Activated gamma-delta T cell treated with Interleukin-2 at 50 U/mL for 16 hours (primary cell): ENCODE data around the gene ELF5.

ENCODE experiments used
- DNase-seq: peaks from one replicate; pipeline ENCODE4 v3.0.0-alpha.2; 2020

The ELF5 gene

DNA sequence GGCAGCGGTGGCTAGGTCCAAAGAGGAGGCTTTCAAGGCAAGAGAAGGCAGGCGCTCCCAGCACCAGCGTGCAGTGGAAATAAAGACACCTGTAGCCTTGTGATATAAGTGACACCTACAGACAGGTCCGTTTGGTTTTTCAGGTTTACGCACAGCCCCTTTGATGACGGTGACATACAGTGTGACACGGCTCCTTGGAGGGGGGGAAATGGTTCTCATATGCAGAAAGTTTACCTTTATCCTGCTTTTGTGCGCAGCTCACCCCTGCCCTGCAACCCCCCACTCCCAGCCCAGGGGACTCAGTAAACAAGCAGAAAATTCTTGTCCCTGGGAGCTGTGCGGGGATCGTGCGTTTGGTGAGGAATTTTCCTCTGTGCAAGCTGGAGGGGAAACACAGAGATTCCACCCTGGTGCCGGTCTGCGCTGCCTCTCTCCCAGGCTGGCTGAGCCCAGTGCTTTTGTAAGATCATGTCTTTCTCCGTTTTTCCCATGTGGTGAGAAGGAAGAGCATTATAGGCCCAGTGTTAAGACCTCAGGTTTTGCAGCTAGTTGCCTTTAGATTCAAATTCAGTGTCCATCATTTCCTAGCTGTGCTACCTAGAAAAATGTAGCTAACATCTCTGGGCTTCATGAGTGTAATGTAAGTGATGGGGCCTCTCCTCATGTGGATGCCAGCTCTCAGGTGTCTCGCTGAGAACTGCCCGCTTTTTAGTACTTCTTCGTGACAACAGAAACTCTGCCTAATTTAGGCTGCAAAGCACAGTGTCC is at the start of gene ELF5:
TSS of gene ELF5 (minus strand) at position 113 of the 768 bp plus-strand sequence. CDS start 8,045 bp downstream, outside the sequence.
- no peak for DNase-seq

DNA sequence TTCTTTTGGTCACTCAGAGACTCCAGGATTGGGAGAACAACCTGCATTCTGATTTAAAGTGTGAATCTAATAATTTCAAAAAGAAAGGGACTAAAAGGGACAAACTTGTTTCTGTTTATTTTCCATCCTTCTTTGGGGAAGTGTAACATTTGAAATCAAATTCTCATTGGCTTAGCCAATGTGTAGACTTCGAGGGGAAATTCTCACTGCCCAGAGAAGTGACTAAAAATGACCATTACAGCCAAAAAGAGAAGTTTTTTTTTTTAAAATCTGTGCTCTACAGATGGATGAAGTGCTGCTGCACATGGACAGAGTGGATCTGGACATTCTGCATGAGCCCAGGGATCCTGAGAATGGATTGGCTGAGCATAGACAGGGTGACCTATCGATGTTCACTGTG is 49.4 kb upstream of the ELF5 start:
- no peak for DNase-seq

DNA sequence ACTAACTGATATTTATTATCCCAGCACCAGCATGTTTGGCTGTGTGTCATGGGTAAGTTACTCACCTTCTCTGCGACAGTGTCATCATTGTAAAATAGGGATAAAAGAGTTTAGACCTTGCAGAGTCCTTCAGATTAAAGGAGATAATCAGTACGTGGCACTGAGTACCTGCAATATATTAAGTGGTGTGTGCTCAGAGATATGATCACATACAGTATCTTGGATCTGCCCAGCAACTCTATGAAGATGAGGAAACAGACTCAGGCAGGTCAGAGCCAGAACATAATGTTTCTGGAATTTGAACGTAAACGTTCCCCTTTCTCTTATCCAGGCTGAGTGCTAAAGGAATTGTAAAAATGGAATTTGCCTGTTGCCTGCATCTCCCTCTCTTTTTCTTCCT is 46.9 kb upstream of the ELF5 start:
- DNase-seq, result no peak

DNA sequence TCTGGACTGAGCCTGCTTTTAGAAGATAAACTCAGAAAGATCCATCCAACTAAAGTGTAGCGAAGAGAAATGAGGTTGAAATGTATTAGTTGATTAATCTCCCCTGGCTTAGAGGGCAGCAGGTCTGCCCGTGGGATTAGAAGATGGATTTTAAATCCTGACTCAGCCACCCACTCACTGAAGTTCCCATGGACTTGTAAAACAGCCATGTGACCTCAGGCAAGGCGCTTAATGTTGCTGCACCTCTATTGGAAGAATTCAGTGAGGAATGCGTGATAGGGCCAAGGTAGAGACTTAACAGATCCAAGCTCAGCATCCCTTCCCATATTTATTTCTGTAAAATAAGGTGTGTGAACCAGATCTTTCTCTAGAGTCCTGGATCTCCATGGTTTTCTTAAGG is 45.1 kb upstream of the ELF5 start:
- DNase-seq, result no peak

DNA sequence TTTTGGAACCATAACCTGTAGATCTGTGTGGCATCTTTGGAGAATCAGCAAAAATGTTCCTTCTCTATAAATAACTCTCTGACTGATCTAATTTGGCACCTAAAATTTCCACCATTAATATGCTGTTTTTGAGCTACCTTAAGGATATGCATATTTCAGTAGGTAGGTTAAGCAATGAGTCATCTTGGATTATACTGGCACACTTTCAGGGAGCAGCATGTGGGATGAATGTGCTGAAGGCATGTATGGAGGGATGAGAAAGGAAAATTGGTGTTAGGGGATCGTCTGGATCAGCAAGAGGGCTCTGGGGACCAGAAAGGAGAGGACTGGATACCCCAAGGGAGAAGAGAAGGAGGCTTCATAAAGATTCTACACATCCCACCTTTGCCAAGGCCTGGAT is 44.6 kb upstream of the ELF5 start:
- DNase-seq, result no peak

DNA sequence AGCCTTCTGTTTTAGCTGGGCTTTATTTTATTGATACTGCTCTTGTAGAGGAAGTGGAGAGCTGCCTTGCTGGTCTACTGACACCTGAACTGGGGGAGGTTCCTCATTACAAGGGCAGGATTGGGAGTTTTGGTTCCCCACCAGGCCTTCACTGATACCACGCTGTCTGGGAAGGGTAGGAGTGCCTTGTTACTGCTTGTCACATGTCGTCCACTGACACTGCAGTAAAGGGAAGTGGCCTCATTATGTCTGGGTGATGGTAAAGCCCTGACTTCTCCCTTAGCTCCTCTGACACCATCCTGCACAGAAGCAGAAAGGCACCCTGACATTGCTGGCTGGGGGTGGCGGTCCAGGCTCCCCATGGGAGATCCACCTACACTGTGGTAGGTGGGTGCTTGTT is 38.7 kb upstream of the ELF5 start:
- no peak for DNase-seq

DNA sequence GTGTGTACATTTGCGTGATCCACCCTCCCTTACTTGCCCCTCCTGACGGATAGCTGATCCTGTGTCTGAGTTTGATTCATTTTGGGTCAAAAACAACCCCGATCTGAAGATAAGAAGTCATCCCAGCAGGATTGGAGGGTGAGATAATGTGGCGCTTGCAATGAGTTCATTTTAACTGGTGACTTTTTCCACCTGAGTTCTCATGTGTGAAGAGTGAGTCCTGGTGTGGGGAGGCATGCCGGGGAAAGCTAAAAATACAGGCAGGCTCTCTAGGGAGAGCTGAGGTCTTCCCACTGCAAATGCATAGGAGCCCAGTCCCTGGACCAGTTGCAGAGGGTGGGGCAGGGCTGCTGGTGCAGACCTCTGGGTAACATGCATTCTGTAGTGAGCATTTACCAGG is 35.7 kb upstream of the ELF5 start:
- no peak for DNase-seq

DNA sequence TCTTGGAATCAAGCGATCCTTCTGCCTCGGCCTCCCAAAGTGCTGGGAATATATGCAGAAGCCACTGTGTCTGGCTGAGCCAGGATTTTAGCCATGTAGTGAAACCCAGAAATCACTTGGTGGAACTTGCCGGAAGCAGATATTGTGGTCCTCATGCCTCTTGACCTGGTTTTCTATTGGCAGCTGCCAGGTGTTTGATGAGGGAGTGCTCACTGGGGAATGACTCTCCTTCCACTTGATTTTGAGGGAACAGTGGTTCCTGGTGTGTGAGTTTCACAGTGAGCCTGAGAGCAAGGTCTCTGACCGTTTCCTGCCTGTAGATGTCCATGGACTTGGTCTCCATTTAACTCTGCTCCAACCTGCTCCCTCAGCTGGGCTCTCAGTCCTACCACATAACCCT is 34.7 kb upstream of the ELF5 start:
- DNase-seq, result no peak

DNA sequence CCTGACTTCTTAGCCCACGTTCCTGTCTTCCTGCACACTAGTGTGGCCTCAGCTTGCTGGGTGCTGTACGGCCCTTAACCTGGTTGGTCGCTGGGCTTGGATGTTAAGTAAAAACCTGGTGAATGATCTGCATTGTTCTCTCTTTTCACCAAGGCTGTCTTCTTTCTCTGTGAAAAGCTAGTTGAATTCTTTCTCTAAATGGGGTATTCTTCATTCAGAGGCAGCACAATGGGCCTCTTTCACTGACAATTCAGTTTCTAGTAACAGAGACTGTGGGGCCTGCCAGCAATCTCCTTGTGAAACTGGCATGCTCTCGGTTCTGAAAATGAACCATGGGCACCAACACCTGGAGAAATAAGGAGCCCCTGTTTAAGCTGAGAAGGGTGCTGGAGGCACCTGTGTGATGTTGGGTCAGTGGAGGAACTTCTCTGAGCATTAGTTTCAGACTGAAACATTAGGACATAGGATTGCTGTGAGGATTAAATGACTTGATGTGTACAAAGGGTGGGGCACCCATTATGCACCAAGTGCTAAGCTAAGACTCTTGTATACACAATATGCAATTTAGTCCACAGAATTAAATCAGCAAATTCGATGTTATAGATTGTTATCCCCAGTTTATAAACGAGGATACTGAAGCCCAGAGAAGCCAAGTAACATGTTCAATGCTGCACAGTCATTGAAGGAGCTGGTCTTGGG is 33.1 kb upstream of the ELF5 start:
- no peak for DNase-seq

DNA sequence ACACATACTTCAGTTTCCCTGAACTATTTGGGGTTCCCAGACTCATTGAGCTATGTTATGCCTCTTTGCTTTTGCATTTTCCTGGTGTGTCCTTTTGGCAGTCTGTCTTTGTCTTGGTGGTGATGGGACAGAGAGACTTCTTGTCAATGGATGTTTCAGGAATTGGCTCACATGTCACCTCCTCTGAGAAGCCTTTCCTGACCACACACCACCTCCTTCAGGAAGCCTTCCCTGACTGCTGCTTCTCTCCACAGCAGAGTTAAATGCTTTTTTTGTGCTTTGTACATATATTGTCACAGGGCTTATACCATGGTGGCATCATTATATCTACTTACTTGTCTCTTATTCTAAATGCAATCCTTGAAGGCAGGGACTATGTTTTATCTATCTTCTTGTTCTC is 28.5 kb upstream of the ELF5 start:
- DNase-seq, result no peak

DNA sequence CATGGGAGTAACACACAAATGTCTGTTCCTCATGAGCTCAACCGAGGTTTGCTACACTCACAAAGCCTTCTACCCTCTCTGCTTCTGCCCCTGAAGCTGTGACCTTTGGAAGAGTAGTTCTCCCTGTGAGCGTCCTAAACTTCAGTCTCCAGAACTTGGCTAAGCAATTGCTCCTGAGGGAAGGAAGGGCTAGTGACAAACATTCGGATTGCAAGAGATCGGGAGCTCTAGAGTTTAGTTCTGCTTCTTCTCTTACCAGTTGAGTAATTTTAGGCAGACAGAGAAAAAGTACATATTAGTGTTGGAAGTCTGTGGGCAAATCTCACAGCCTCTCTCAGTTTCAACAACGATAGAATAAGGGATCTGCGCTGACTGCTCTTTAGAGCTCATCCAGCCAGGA is 27.3 kb upstream of the ELF5 start:
- no peak for DNase-seq

DNA sequence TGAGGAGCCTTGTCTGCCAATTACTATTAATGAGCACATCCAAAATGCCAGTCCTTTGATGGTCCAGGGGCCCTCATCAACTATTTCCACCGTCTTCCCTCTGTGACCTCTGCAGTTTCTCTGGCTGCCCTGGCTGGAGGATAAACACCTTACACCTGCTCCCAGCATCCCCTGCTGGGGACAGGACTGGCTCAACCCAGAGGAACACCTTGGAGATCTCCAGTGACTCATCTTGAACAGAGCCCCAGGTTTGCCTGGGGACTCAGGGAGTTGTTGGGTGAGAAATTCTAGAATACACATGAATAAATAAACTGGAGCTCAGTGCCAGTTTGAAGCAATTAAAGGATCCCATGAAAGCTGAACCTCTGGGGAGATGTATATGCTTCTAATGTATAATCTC is 24.0 kb upstream of the ELF5 start:
- no peak for DNase-seq

DNA sequence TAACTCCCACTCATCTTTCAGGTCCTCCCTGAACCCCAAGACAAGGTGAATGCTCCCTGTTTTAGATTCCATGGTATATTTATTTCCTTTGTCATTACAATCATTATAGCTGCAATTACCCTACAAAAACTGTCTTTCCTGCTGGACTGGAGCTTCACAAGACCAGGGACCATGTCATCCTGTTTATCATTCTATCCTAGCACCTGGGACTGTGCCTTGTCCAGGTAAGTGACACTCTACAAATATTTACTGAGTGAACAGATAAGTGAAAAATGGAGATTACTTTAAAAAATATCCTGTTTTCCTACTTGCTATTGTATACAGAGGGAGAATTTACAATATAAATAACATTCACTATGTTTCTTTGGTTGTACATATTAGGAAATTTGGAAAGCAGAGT is 22.5 kb upstream of the ELF5 start:
- DNase-seq, result no peak

DNA sequence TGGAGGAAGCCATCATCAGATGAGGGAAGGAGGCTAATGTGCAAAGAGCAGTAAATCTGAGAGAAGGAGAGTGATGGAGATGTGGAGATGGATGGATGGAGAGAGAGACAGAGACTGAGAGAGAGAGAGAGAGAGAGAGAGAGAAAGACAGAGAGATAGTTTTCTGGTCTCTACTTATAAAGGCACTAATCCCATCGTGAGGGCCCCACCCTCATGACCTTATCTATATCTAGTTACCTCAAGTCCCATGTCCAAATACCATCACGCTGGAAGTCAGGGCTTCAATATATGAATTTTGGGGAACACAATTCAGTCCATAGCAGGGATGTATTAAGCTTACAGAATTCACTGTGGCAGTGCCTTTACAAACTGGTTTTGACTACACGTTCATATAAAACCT is 21.2 kb upstream of the ELF5 start:
- no peak for DNase-seq

DNA sequence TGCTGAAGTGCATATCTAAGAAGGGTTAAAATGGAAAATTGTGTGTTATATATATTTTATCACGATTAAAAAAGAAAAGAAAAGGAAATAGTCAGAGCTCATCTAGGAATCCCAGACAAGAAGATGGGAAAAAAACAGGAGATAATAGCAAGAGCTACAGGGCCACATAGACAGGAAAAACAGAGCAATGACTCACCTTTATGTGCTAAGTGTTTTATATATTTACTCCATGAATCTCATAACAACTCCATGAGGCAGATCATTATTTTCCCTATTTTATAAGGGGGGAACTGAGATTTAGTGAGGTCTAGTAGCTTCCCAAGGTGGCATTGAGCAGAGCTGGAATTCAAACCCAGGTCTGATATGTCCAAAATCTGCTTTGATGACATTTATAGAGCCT is 18.1 kb upstream of the ELF5 start:
- no peak for DNase-seq

DNA sequence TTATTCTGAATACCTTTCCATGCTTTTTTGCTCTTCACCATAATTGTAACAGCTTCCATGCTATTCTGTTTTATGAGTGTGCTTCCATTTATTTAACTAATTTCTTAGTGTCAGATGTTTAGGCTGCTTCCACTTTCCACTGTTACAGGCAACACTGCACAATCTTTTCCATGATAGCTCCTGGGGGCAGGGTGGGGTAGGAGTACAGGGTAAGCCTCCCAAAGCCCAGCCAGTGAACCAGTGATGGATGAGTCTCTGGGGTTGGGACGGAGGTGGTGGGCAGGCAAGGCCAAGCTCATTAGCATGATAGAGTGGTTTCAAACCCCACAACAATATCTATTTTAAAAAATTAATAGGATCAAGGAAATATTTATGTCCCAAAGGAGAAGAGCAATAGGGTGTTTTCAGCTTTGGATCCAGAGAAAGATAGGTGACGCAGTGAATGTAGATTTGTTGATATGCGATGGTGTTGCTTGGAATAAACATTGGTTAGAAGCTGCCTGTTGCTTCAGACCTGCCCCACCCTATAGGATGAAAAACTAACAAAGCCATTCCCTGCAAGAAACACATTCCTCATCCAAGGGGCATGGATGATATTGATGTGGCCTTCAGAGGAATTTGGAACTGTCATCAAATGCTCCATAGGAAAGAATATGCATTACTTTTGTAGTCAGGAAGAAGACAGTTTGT is 17.1 kb upstream of the ELF5 start:
- no peak for DNase-seq

DNA sequence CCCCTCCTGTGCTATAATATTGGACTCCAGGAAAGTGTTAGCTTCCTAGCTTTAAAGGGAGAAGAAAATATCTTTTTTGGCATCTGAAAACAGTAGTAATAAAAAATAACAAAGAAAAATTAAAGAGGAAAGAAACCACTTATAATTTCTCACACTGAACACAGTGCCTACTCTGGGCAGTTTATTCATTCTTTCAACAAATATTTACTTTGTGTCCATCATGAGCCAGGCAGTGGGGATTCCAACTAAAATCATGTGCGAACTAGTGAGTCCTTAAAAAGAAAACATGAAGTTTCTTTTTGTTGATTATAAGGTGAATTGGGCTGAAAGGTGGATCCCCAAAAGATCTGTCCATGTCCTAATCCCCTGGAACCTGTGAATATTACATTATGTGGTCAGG is 16.0 kb upstream of the ELF5 start:
- DNase-seq, result no peak

DNA sequence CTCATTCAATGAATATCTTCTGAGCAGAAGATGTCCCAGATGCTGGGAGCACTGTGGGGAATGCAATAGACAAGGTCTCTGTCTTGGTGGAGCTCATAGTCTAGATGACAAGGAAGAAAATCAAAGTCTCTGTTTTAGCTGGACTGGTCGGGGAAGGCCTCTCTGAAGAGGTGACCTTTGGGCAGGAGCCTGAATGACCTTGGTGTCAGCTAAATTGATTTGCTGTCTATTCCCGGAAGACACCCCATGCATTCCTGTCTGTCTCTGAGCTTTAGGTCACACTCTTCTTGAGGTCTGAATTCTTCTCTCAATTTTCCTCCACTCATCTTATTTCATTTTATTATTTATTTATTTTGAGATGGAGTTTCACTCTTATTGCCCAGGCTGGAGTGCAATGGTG is 14.5 kb upstream of the ELF5 start:
- no peak for DNase-seq

DNA sequence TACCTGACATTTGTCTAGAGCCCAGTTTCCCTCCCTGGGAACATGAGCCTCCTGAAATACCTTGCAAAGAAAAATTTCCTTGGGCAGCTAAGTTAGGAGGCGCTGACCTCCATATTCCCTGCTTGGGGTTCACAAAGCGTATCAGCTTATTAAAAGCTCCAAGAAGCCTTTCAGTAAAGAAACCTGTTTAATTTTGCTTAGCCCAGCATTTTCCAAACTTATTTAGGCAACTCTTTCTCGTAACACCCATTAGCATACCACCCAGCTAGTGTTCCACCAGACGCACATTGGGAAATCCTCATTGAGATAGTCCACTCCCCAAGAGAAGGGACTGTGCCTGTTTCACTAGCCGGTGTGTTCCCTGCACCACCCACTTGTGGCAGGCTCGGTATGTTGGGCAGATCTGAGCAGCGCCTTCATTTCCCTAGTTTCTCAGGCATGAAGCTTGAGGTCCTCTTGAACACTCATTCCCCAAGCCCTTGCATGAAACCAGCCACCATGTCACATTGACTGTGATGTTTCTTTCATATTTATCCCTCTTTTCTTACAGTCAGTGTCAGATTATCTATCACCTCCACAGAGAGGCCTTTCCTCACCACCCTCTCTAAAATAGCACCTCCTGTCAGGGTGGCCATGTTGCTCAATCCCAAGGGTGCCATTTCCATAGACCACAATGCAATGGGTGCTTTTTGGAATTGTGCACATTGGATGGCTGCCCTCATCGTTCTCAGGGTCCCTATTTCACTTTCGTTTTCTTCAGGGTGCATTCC is 12.5 kb upstream of the ELF5 start:
- DNase-seq, result no peak

DNA sequence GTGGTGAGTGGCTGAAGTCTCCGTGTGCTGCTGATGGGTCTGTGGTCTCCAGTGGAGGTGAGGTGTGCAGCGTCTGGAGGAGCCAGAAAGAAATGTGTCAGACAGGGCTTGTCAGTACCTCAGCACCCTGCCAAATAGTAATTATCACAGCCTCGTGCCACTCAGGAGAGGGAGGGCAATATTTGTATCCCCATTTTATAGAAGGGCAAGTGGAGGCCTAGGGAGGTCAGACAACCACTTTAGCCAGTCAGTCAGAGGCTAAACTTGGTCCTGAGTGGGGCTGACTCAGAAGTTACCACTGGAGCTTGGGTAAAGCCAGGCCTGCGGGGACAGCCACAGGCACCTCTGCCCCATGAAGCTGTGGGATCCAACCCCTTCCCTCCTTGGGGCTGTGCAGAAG is 11.5 kb upstream of the ELF5 start:
- no peak for DNase-seq

DNA sequence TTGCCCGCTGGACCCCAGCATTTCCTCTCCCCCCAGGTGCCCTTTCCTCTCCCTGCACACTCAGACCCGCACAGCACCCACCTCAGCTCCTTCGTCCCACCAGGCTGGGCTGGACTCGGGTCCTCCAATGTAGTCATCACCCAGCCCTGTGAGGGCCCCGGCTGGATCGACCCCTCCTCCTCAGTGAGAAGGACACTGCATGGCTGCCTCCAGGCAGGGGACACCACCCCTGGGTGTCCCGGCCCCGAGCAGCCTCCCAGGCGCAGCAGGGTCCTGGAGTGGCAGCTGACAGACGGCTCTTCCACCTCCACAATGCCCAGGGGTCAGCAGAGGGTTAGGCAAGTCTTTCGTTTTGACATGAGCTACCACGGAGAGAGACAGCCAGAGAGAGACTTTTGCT is 11.1 kb upstream of the ELF5 start:
- DNase-seq, result no peak

DNA sequence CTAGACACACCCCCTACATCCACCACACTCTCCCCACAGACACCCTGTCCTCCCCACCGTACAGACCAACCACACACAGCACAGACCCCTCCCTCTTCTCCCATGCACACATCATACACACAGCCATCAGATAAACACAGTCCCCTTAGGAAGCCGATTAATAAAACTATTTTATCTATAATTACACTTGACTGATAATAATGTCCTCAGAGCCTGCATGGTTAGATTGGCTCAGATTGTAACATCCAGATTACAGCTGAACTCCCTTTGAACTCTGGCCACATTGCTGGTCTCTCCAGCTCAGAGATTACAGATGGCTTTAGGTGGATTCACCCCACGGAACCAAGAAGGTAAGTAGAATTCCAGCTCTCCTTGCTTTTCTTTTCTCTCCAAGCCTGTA is 9.5 kb upstream of the ELF5 start:
- no peak for DNase-seq

DNA sequence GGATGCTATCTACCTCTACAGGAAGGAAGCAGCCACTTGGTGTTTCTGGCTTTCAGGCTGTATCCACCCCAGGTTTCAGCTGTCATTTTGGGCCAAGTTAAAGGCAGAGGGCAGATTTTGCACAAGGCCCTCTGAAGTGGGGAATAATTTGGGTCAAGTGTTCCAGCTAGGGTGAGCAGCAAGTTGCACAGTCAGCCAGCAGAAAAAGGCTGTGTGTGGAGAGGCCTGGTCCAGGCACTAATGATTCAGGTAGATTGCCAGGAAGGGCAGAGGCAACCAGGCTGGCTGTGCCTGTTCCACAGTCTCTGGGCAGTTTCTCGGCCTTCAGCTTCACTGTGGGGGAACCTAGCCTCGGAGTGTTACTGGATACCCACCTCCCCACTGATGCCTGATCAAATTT is 8.6 kb upstream of the ELF5 start:
- DNase-seq, result no peak

DNA sequence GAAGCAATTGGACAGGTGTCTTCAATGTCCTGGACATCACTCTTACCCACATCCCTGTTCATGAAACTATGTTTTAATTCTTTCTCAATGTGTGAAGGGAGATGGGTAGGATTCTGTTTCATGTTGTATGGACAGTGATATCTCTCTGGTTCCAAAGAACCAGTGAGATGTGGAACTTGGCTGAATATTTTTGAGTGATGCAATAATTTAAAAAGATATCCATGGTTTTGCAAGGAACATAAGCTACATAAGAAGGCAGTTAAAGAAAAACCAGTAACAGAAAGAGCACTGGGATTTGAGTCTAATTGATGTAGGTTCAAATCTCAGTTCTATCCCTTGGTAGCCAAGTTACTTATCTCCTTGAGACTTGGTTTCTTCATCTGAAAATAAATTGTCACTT is 7.7 kb upstream of the ELF5 start:
- DNase-seq, result no peak
